ENCODE data around the gene BUD13. TPM values are rescaled to one million over a fixed set of nuclear protein-coding genes. Genes with fewer than 3 reads are reported as not detected.

Gene BUD13
- total and polyA plus RNA-seq, 2 of the 4 experiments (the other 2 are of a cell fraction): 11.2 to 14.0 TPM

DNA sequence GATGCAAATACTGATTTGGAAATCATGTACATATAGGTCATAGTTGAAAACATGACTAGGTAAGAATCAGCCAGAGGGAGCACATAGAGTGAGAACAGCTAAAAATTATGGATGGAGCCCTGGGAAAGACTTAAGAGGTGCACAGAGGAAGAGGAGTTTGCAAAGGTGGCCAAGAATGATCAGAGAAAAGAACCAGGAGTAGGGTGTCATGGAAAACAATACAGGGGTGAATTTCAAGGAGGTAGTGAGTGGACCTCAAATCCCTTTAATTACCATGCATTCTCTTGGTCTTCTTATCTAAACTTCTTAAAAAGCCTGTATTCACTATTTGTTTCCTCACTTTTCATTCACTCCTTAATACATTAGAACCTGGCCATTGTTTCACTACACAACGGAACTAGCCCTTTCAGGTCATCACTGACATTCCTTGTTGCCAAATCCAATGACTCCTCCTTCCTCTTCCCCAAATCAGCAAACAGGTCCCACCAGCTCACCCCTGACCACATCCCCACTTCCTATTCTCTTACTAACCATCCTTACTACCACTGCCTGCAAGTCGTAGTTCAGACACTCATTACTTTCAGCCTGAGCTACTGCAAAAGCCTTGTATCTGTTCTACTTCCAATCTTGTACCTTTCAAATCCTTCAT is 22.6 kb downstream of the BUD13 start:
- DNase-seq (no peak), ATAC-seq (ENCODE audit: low read depth) (no peak)
- no peak overlapping the region for H2AFZ ChIP-seq (replicated peaks; ENCODE audit: low read length, poor library complexity)
- H2AK5ac ChIP-seq (ENCODE audit: low read depth, low read length): no peak overlapping the region
- no peaks in the 10 kb centered on the region for H3K9me3 ChIP-seq (ENCODE audit: control insufficient read depth, insufficient read depth, low read length)
- H4K5ac ChIP-seq (ENCODE audit: low read depth, low read length): no peak overlapping the region
- no peaks in the 10 kb centered on the region for H3K4me1 ChIP-seq (ENCODE audit: control insufficient read depth, insufficient read depth, low read length)
- H2BK15ac ChIP-seq (ENCODE audit: low read depth, low read length): no peak overlapping the region
- no peak overlapping the region for H3K14ac ChIP-seq (replicated peaks; ENCODE audit: low read depth, low read length)
- peaks cover 22% of the 10 kb centered on the region for H3K36me3 ChIP-seq (ENCODE audit: control insufficient read depth, insufficient read depth, low read length)
- H4K8ac ChIP-seq (ENCODE audit: low read depth in 2 of 2, low read length in 2 of 2): no peak overlapping the region
- no peak overlapping the region for H3K27ac ChIP-seq (ENCODE audit: insufficient read depth, low read length)
- H4K91ac ChIP-seq (ENCODE audit: insufficient read depth, low read depth, low read length): no peak overlapping the region
- no peak overlapping the region for H2BK20ac ChIP-seq (ENCODE audit: low read depth, low read length)
- BruUV-seq (replicated peaks): no TSS peak
- no peaks in the 10 kb centered on the region for H4K20me1 ChIP-seq (ENCODE audit: insufficient read depth, low read length)
- intact Hi-C loops (cut with micrococcal nuclease) (no loop called here), in situ Hi-C loops (cut with MboI; ENCODE audit: low sequenced_read_pairs) (no loop called here), dilution Hi-C loops (cut with HindIII; ENCODE audit: low sequenced_read_pairs, unreplicated experiment) (no loop called here)
- H3K9me1 ChIP-seq (ENCODE audit: insufficient read depth, low read length): peaks cover 4% of the 10 kb centered on the region; the same call in 1 of the 2 replicates
- H3K23ac ChIP-seq (ENCODE audit: low read depth, low read length): no peak overlapping the region
- H3K56ac ChIP-seq (ENCODE audit: extremely low read depth, insufficient read depth, low read length): no peak overlapping the region
- CTCF ChIA-PET: no interaction called here
- no peak overlapping the region for H3K4me3 ChIP-seq (ENCODE audit: insufficient read depth, low read depth, low read length)
- H3K4me2 ChIP-seq (ENCODE audit: low read depth, low read length): no peak overlapping the region
- H3K18ac ChIP-seq (ENCODE audit: low read depth, low read length): no peak overlapping the region
- WGBS, 2 experiments (ENCODE audit: extremely low coverage in 2 of 2, insufficient read length in 1 of 2): 100% methylated on average over 2 of the region's 2 CpGs; no CpG with 5 or more reads in 1 of the 2 experiments
- no peak overlapping the region for H2AK9ac ChIP-seq (replicated peaks; ENCODE audit: low read depth, low read length, poor library complexity)
- H3K9ac ChIP-seq (ENCODE audit: low read depth, low read length): no peak overlapping the region
- H3K4ac ChIP-seq (ENCODE audit: low read depth, low read length): no peak overlapping the region
- TF ChIP-seq SMC3 (IDR thresholded peaks at IDR 0.05; ENCODE audit: low read depth, low read length): no peak
- no peak for TF ChIP-seq NFE2L2 (IDR thresholded peaks at IDR 0.05; ENCODE audit: low read depth, low read length)
- no peak for TF ChIP-seq MAZ (IDR thresholded peaks at IDR 0.05; ENCODE audit: borderline replicate concordance, low read depth, low read length)
- TF ChIP-seq RCOR1 (IDR thresholded peaks at IDR 0.05; ENCODE audit: insufficient replicate concordance, low read length): no peak
- TF ChIP-seq, protein P1, sequence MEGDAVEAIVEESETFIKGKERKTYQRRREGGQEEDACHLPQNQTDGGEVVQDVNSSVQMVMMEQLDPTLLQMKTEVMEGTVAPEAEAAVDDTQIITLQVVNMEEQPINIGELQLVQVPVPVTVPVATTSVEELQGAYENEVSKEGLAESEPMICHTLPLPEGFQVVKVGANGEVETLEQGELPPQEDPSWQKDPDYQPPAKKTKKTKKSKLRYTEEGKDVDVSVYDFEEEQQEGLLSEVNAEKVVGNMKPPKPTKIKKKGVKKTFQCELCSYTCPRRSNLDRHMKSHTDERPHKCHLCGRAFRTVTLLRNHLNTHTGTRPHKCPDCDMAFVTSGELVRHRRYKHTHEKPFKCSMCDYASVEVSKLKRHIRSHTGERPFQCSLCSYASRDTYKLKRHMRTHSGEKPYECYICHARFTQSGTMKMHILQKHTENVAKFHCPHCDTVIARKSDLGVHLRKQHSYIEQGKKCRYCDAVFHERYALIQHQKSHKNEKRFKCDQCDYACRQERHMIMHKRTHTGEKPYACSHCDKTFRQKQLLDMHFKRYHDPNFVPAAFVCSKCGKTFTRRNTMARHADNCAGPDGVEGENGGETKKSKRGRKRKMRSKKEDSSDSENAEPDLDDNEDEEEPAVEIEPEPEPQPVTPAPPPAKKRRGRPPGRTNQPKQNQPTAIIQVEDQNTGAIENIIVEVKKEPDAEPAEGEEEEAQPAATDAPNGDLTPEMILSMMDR (conservative IDR thresholded peaks at IDR 0.05; ENCODE audit: low read depth, low read length): no peak
- TF ChIP-seq POLR2A (IDR thresholded peaks at IDR 0.05; ENCODE audit: low read depth, low read length): no peak
- TF ChIP-seq, protein P2, sequence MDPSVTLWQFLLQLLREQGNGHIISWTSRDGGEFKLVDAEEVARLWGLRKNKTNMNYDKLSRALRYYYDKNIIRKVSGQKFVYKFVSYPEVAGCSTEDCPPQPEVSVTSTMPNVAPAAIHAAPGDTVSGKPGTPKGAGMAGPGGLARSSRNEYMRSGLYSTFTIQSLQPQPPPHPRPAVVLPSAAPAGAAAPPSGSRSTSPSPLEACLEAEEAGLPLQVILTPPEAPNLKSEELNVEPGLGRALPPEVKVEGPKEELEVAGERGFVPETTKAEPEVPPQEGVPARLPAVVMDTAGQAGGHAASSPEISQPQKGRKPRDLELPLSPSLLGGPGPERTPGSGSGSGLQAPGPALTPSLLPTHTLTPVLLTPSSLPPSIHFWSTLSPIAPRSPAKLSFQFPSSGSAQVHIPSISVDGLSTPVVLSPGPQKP (IDR thresholded peaks at IDR 0.05; ENCODE audit: borderline replicate concordance, low read depth, low read length): no peak
- TF ChIP-seq CHD1 (IDR thresholded peaks at IDR 0.05; ENCODE audit: low read depth, low read length): no peak
- no peaks in the 10 kb centered on the region for H3K27me3 ChIP-seq (ENCODE audit: control insufficient read depth, insufficient read depth, low read length)
- no peak overlapping the region for H2BK5ac ChIP-seq (ENCODE audit: low read depth, low read length, poor library complexity, severe bottlenecking)
- H3K79me1 ChIP-seq (ENCODE audit: low read depth in 1 of 2, low read length in 2 of 2): peaks cover 0 to 3% of the 10 kb centered on the region in 2 experiments; a peak in 2 of 4 replicates
- H2BK120ac ChIP-seq (ENCODE audit: low read depth, low read length): no peak overlapping the region
- POLR2A ChIA-PET (ENCODE audit: unreplicated experiment): interaction anchor here (0.6 kb wide), 1 partner anchor 1764 kb away, joined by 3 read pairs; no protein-coding TSS in a partner anchor

All from IMR-90 (cell line).